ENCODE results near the gene SLC25A42. TPM values are rescaled to one million over a fixed set of nuclear protein-coding genes. Genes with fewer than 3 reads are reported as not detected.
A peak's percentile ranks its signal among the peaks of the same experiment; 100 is the strongest.

Gene SLC25A42
- polyA plus RNA-seq, 1 donor from 2014 or later, result 35.9 TPM

DNA sequence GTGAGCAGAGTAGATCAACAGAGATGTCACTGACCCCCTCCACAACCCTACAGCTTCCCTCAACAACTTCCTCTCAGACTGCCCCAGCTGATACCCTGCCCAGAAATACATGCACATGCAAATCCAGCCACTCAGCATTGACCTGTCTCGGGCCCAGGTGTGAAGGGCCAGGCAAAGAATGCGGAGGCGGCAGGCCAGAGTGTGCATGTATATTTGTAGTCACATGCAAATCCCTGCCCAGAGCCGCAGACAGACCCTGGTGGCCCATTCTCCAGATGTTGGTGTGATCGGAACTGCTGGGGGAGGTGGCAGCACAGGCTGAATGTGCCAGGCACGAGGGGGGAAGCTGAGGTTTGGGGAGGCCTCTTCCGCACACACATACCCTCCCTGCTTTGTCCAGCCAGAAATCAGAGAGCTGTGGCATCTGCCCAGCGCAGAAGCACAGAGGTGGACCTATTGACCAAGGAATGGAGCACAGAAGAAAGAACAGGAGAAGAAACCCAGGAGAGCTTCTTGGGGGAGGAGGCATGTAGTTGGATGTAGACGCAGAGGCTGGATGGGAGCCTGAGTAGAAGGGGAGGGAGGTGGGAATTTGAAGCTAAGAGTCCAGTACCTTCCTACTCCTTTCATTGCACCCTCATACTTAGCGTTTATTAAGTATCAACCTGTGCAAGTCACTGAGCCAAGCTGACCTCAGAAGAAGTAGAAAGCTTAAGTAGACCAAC is 91.9 kb downstream of the SLC25A42 start:
- peaks cover 22 to 33% (median 31%) of the 10 kb centered on the region in 3 donors for H3K4me1 Mint-ChIP-seq
- peaks cover 0 to 2% (median 0%) of the 10 kb centered on the region in 3 donors for H3K9me3 Mint-ChIP-seq
- peak overlapping the region in 2 of 3 donors; percentile 17 to 76 for H3K27ac Mint-ChIP-seq
- H3K4me3 Mint-ChIP-seq, result peak overlapping the region in 2 of 4 donors; percentile 72 to 78
- H3K36me3 Mint-ChIP-seq, result peaks cover 1% of the 10 kb centered on the region
- H3K27me3 Mint-ChIP-seq, result peaks cover 4% of the 10 kb centered on the region

DNA sequence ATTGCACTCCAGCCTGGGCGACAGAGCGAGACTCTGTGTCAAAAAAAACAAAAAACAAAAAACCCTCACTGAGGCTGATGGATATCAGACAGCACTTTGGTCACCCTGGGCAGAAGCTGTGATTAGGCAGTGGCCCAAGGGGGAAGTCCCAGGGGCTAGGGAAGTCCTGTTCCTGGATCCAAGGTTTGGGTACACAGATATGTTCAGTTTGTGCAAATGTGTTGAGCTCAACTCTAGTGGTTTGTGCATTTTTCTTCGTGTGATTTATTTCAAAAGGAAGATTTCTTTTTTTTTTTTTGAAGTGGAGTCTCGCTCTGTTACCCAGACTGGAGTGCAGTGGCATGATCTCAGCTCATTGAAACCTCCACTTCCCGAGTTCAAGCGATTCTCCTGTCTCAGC is 94.0 kb downstream of the SLC25A42 start:
- Mint-ChIP-seq H3K4me3 (peak overlapping the region in 2 of 4 donors; percentile 54 to 85), H3K4me1 (peaks cover 22 to 33% (median 28%) of the 10 kb centered on the region in 3 donors), H3K36me3 (peaks cover 1% of the 10 kb centered on the region), H3K27me3 (peaks cover 4% of the 10 kb centered on the region), H3K9me3 (peaks cover 0 to 2% (median 0%) of the 10 kb centered on the region in 3 donors), H3K27ac (no peak overlapping the region)

DNA sequence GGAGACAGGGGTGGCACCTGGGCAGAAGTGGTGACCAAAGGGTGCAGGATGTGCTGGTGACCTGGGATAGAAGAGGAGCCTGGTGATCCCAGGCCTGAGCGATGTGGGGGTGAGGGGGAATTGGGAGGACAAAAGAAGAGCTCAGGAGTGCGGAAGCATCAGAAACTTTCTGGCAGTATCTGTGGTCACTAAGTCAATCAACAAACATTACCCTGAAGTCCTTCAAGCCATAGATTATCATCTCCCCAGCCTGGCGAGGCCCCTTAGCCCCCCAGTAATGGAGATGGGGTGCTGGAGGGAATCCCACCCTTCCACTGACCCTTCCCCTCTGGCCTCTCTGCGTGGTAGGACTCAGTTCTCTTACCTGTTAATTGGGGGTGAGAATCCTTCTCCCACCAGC is 95.7 kb downstream of the SLC25A42 start:
- Mint-ChIP-seq H3K9me3 (peaks cover 0 to 2% (median 0%) of the 10 kb centered on the region in 3 donors), H3K27me3 (peaks cover 4% of the 10 kb centered on the region), H3K36me3 (peaks cover 2% of the 10 kb centered on the region), H3K4me1 (peaks cover 22 to 33% (median 28%) of the 10 kb centered on the region in 3 donors), H3K4me3 (peak overlapping the region in 1 of 4 donors; percentile 61), H3K27ac (peak overlapping the region in 1 of 3 donors; percentile 57)

DNA sequence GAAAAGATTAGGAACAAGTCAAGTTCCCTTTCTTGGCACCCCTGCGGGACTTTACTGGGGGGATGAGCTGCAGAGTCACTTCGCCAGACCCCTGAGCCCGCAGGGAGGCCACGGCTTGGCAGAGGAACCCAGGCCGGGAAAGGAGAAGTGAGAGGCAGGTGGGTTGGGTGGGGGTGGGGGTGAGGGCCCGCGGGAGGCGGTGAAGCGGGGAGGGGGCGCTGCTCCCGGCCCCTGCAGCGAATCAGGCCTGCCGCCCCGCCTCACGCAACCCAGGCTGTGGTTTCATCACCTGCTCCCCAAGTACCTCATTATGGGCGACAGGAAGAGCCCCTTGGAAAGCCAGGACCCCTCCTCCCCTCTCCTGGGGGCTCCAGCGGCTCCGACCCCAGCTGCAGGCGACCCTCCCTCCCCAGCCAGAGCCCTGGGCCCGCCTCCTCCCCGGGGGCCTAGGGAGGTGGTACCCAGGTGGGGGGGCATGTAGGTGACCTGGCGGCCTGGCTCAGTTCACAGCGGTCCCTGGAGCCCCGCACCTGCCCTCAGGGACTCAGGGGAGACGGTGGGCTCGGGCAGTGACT is 96.8 kb downstream of the SLC25A42 start:
- H3K36me3 Mint-ChIP-seq, result peaks cover 2% of the 10 kb centered on the region
- peaks cover 4% of the 10 kb centered on the region for H3K27me3 Mint-ChIP-seq
- H3K27ac Mint-ChIP-seq, result peak overlapping the region in 2 of 3 donors; percentile 50 to 57
- no peaks in the 10 kb centered on the region for H3K9me3 Mint-ChIP-seq
- H3K4me3 Mint-ChIP-seq, result peak overlapping the region in 3 of 4 donors; percentile 57 to 87 (median 72)
- H3K4me1 Mint-ChIP-seq, result peaks cover 12 to 26% (median 23%) of the 10 kb centered on the region in 3 donors

DNA sequence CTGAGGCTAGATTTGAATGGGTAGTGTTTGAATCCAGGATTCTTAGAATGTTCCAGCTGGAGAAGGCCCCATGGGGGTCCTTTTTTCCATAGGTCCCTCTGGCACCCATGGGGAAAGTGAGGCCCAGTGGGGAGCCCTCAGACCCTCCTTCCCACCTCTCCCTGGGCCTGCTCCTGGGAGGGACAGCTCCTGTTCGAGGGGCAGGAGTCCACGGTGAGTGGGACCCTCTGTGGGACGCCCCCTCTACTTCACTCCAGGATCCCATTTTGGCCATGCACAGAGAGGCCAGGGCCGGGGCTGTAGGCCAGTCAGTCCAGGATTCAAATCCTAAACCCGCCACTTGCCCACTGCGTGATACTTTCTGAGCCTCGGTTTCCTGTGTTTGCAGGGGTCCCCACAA is 98.7 kb downstream of the SLC25A42 start:
- Mint-ChIP-seq H3K9me3 (no peaks in the 10 kb centered on the region), H3K36me3 (peaks cover 1% of the 10 kb centered on the region), H3K4me1 (peaks cover 0 to 18% (median 16%) of the 10 kb centered on the region in 3 donors), H3K4me3 (no peak overlapping the region), H3K27me3 (peaks cover under 1% of the 10 kb centered on the region), H3K27ac (peak overlapping the region in 2 of 3 donors; percentile 27 to 46)

Other genes starting within 250 kb of the SLC25A42 start
- 14.6 TPM for gene UPF1, start 232.0 kb upstream of the SLC25A42 start, polyA plus RNA-seq
- gene CERS1, start 167.8 kb upstream of the SLC25A42 start, polyA plus RNA-seq, result not detected
- gene COPE, start 144.6 kb upstream of the SLC25A42 start, polyA plus RNA-seq, result 295 TPM
- 30.2 TPM for gene DDX49, start 144.3 kb upstream of the SLC25A42 start, polyA plus RNA-seq
- gene HOMER3, start 122.8 kb upstream of the SLC25A42 start, polyA plus RNA-seq, result 25.2 TPM
- gene SUGP2, start 30.5 kb upstream of the SLC25A42 start, polyA plus RNA-seq, result 11.8 TPM
- 27.9 TPM for gene ARMC6, start 30.4 kb upstream of the SLC25A42 start, polyA plus RNA-seq
- 18.5 TPM for gene TMEM161A, start 74.5 kb downstream of the SLC25A42 start, polyA plus RNA-seq
- 1.8 TPM for gene MEF2B, start 106.3 kb downstream of the SLC25A42 start, polyA plus RNA-seq
- gene BORCS8, start 128.2 kb downstream of the SLC25A42 start, polyA plus RNA-seq, result 21.6 TPM
- 91.4 TPM for gene RFXANK, start 128.3 kb downstream of the SLC25A42 start, polyA plus RNA-seq
- 37.6 TPM for gene NR2C2AP, start 139.4 kb downstream of the SLC25A42 start, polyA plus RNA-seq
- gene NCAN, start 148.0 kb downstream of the SLC25A42 start, polyA plus RNA-seq, result not detected
- gene TM6SF2, start 209.3 kb downstream of the SLC25A42 start, polyA plus RNA-seq, result not detected